Superior temporal gyrus (tissue), 1 donor: ENCODE data around the gene CNN1.
"Not testable (repeated sequence)": the region's sequence is repeated elsewhere in the genome, so short reads cannot be mapped to it uniquely, and the experiment has no call there.

Experiments
- DNase-seq: peaks from one replicate; pipeline ENCODE4 v3.0.0-alpha.2; 2016; ENCODE audit errors: extremely low spot score

CNN1 gene

DNA sequence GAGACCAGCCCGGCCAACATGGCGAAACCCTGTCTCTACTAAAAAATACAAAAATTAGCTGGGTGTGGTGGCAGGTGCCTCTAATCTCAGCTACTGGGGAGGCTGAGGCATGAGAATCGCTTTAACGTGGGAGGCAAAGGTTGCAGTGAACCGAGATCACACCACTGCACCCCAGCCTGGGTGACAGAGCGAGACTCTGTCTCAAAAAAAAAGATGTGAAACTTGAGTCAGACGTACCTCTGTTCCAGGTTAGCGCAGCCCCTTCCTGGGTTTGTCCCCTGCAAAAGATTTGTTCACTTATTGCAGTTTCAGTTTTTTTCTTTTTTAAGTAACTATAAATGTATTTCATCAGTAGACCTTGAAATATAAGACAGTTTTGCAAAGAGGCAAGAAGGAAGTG lies 61.1 kb downstream of the CNN1 start:
- not testable (repeated sequence) for DNase-seq
